UCSD-AML1 (cell line): Measurements from ENCODE around the gene USH1G.
"Not testable (repeated sequence)": the region's sequence is repeated elsewhere in the genome, so short reads cannot be mapped to it uniquely, and the experiment has no call there.

Experiments used
- DNase-seq: peaks from one replicate; lab custom pipeline; 2025; ENCODE audit not compliant: unreplicated experiment; lab: John Stamatoyannopoulos, UW

Gene USH1G

DNA sequence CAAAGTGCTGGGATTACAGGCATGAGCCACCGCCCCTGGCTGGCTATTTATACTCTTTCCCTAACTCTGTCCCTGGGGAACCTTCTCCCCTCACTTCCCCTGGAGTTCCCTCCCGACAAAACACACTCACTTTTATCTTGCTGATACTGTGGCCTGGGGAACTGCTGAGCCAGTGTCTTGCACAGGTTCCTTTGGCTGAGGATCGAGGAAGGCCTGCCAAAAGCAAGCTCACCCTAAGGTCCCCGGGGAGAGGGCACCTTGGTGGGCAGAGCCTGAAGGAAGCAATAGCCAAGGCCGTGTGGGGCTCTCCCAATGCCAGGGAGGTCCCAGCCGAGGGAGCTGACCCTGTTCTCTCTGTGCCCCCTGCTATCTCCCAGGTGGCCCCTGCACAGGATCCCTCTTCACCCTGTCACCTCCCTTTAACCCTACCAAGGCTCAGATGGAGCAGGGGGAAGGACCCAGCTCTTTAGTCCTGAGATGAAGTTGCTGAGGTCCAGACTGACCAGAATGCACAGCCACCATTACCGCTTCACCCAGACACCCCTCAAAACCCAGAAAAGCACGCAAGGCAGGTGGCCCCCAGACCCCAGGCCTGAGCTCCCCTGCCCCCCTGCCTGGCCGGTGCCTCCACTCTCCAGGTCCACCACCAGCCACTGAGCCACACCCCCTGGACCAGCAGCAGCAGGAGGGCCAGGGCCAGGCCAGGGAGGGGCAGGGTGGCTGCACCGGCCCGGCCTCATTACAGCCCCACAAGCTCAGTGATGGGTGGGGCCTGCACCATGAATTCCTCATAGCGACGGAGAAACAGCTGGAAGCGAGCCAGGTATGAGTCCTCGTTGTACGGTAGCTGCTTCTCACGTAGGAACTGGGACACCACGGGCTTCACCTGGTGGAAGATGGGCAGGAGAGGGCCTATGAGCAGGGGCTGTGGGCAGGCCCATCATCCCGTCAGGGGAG lies 45.2 kb downstream of the USH1G start:
- DNase-seq: no peak

DNA sequence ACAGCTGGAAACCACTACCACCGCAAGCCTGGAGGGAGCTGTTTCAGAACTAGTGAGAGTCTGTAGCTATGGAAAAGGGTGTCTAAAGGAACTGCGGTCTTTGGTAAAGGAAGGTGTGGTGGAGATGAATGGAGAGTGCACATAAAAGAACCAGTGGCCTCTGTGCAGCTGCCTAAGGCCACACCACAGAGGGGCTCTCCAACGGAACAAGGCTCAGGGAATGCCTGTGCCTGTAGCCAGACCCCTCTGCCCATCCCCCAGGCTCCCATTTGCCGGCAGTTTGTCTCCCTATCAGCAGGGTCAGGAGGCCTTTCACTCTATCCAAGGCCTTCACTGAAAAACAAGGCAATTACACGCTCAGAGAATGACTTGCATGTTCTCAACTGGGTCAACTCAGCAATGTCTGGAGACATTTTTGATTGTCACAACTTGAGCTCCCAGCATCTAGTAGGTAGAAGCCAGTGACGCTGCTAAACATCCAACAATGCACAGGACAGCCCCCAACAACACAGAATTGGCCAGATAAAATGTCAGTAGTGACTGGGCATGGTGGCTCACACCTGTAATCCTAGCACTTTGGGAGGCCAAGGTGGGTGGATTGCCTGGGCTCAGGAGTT lies 47.0 kb downstream of the USH1G start:
- no peak for DNase-seq

DNA sequence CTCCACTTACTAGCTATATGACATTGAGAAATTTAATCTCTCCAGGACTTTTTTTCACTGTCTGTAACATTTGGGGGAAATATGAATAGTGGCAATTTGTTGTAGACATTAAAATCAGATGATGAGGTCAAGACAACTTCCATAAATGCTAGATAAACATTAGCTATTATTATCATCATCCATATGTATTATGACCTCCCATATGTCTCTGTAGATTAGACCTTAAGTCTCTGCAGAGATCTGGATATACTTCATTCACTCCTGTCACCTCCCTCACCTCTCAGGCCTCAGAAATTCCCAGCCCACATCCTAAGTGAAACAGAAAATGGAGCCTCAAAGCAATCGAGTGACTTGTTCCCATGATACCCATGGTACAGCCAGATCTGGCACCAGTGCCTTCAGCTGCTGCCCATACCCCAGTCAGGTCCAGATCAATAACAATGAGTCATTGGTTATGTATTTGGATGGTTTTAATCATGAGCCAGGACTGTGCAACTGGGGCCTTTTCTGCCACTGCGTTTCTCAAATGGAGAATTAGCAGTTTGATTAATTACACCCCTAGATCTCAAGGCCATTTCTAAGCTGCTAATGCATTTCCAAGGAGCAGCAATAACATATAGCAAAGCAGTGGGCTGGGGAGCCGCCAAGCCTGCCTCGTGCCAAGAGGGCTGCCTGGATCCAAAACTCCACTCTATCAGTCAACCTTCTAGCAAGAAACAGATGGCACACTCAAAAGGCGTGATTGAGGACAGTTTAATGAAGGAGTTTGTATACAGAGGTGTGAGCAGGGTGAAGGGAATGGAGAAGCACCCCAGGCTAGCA lies 47.7 kb downstream of the USH1G start:
- DNase-seq: no peak

DNA sequence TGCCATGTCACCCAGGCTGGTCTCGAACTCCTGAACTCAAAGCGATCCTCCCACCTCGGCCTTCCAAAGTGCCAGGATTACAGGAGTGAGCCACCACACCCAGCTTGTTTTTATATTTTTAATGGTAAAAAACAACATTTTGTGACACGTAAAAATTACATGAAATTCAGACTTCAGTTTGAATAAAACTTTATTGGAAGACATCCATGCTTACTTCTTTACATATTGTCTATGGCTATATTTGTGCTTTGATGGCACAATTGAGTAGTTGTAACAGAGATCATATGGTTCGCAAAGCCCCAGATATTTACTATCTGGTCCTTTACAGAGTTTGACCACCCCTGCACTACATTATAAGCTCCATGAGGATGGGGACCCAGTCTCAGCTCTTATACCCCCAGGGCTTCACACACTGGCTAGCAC lies 48.4 kb downstream of the USH1G start:
- DNase-seq: no peak

DNA sequence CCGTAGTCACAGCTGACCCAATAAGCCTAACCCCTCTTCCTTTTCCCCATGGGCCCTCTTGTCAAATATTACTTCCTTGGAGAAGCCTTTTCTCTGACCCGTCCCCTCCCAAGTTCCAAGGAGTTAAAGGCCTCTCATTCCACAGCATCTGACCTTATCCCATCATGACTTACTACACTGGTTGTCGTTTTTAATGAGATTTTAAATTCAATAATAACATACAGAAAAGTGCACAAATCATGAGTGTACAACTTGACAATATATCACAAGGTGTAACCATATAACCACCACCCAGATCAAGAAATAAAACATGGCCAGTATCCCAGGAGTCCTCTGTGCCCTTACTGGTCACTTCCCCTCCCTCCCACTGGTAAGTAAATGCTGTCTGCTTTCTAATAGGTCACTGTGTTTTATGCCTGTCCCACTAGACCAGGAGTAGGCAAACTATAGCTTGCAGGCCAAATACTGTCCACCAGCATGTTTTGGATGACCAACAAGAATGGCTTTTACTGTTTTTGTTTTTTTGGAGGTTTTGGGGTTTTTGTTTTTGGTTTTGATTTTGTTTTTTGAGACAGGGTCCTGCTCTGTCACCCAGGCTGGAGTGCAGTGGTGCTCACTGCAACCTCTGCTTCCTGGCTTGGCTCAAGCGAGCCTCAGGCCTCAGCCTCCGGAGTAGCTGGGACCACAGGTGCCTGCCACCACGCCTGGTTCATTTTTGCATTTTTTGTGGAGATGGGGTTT lies 49.0 kb downstream of the USH1G start:
- no peak for DNase-seq

DNA sequence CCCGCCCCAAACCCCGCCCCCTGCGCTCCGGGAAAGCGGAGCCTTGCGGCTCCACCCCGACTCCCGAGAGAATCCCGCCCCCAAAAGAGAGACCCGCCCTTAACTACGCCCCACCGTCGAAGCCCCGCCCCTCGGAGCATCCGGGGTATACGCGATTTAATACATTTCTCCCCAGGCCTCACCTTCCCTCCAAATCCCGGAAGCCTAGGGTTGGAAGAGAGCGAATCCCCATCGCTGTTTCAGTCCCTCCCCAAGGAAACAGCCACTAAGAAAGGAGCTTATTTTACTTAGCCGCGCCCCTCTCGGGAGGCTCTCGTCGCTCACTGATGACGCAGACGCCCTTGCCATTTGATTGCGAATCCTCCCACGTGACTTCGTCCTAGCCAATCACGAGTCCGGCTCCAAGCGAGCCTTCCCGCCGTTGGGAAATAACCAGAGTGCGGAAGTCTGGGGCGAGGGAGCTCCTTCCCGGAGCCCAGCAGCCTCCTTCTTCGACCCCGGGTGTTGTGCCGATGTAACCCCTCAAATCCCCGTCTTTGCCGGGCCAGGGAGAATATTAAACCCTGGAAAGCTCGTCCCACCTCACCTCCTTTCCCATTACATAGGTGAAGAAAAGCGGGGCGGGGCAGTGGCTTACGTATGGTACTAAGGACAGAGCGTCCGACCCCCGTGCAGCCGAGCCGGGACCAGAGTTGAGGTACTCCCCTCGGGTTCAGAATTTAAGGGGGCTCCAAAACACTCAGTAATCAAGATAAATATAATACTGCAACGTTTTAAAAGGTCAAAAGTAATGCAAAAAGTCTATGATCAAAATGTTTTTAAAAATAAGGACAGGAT lies 49.8 kb downstream of the USH1G start:
- DNase-seq: peak; percentile 100

DNA sequence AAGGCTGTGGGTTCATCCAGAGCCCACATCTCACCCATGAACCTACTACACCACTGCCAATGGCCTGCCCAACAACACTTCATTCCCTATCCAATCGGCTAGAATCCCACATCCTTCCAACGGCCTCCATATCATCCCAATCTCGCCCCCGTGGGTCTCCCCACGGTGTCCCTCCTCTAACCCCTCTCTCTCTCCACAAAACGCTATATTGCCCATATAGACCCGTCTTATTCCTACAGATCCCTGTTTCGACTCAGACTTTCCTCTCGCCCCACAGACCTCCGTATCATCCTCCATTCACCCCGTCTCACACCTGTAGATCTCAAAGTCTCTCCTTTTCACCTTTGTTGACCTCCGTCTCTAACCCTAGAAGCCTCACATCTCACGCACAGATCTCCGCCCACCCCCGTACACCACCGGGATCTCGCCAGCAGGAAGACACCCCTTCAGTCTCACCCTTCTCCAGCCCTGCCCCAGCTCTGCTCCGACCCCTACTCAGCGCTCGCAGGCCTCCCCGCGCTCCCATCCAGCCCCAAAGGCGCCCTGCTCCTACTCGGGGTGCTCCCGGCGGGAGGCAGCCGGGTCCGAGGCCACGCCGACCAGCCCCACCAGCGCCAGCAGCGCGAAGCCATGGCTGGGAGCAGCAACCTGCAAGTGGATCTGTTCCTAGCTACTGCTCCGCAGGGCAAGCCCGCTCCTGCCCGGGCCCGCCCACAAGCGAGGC lies 50.6 kb downstream of the USH1G start, which contains the start of gene FDXR:
TSS of gene FDXR (minus strand) at position 682 of the 724 bp plus-strand sequence. CDS start at position 632, 50 bp downstream.
- DNase-seq: no peak

DNA sequence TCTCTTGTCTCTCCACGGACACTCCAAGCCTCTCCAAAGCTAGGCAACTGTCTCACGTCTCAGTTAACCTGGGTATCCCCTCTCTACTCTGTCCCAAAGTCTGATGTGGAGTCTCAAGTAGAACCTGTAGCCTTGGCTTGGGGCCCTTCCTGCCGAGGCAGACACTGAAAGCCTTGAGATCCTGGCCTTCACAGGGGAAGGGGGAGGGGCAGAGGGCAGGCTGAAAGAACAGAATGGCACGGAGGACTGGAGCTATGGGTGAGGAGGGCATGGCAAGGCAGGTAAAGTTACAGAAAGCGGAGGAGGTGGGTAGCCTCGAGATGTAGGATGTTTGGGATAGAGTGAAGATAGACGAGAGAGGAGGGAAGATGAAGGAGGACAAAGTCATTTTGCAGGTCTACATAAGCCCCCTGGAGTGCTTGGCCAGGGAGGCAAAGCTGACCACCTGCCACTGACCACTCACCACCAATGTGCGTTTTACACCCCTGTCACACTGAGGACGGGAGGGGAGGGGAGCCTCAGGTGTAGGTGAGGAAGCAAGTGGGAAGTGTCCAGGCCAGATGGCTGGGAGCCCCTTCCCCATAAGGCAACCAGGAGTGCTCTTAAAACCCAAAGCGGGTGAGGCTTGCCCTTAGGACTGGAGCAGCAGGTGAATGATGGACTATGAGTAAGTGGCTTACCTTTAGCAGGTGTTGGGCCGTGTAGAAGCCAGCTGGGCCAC lies 51.5 kb downstream of the USH1G start:
- DNase-seq: no peak

DNA sequence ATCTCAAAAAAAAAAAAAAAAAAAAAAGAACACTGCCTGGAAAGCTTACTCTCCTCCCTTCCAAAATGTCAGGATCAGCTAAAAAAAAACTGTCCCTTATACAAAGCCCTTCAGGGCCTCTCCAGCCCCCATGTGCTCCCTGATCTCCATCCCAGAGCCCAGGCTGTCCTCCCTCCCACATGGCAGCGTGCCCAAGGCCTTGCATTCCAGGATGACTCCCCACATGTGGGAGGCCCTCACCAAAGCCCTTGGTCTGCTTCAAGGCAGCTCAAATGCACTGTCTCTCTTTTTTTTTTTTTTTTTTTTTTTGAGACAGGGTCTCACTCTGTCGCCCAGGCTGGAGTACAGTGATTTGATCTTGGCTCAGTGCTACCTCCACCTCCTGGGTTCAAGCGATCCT lies 52.5 kb downstream of the USH1G start:
- no peak for DNase-seq

DNA sequence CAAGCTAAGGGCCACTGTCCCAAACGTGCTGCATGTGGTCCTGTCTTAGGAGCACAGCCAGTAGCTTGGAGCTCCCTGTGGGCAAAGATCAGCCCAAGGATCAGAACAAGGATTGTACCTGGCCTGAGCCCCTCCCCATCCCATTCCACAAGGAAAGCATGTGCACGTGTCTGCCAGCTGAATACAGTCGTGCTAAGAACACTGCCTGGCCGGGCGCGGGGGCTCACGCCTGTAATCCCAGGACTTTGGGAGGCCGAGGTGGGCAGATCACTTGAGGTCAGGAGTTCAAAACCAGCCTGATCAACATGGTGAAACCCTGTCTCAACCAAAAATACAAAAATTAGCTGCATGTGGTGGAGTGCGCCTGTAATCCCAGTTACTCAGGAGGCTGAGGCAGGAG lies 53.0 kb downstream of the USH1G start:
- not testable (repeated sequence) for DNase-seq

DNA sequence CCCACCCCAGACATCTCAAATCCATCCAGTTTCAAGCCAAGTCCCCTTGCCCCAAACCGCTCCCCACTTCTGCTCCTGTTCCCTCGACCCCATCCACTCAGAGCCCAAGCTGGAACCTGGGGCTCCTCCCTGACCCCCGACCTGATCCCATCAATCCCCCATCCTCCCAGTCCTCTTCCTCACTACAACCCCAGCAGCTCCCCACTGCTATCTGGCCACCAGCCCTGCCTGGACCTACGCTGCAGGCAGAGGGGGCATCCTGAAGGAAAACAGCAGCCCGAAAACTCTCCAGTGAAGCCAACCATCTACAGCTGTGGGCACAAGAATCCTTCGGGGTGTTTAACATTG lies 54.2 kb downstream of the USH1G start:
- no peak for DNase-seq

DNA sequence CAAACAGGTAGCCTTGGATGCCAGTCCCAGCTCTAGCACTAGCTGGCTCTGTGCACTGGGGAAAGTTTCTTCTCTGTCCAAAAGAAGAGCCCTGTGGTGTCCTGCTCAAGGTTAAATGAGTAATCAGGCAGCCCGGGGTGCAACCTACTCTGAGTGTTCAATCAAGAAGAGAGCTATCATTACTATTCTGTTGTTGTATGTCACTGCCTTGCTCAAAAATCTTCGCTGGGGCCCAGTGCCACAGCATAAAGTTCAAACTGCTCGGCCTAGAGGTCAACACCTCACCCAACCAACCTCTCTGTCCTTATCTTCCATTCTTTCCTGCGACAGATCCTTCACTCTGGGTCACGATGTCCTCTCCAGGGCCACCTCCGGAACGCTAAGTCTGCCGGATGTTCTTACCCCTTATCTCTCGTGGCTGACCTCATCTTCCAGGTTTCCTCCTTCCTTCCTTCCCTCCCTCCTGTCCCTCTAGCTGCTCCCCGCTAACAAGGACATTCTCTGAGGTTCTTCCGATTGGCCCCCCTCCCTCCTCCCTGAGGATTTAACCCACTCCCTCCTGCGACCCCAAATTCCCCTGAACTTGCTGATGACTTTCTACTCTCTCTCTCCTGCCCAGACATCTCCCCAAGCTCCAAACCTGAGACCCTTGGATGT lies 54.7 kb downstream of the USH1G start:
- DNase-seq: peak; percentile 27

DNA sequence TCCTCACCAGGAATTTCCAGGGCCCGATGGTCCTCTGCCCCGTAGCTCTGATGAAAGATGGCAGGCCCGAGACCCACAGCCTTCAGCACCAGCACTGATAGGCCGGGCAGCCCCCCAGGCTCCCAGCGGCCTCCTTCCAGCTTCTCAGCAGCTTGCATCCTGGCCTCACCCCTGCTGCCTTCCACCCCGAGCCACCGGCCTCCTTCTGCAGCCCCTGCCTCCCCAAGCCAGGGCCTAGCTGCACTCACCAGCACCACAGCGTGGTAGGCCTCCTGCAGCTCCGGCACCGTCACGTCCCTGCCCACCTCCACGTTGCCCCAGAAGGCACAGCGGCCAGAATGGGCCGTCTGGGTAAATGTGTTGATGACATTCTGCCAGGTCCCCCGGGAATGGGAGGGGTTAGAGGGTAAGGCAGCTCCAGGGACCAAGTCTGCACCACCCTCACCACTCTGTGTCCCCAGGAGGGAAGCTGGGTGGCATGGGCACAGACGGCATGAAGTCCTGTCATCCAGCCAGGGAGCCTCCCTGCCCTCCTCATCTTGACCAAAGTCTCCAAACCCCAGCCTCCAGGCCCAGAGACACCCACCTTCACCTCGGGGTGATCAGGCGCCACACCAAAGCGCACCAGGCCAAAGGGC lies 56.7 kb downstream of the USH1G start:
- no peak for DNase-seq
